DOHH2 (cell line): ENCODE results near the gene NAA10.

Experiments used
- H3F3A ChIP-seq: fragments of 200-600 bp; sonication (generic), shearing (Covaris generic); 2 replicates; pipeline ENCODE4 v1.6.0; 2016; ENCODE audit warnings: antibody characterized with exemption, mild to moderate bottlenecking; ENCODE audit not compliant: control insufficient read depth, insufficient read depth
- H3K27ac ChIP-seq: fragments of 200-600 bp; sonication (generic); 2 replicates; pipeline ENCODE4 v1.5.1; 2014; ENCODE audit warnings: low read depth, mild to moderate bottlenecking, low read length, moderate library complexity
- H3K27me3 ChIP-seq: fragments of 200-600 bp; sonication (generic); 2 replicates; pipeline ENCODE4 v1.6.1; 2014; ENCODE audit warnings: mild to moderate bottlenecking, low read length, mixed read lengths; ENCODE audit not compliant: control insufficient read depth
- H3K36me3 ChIP-seq: fragments of 200-600 bp; sonication (generic); 2 replicates; pipeline ENCODE4 v1.6.1; 2014; ENCODE audit warnings: mild to moderate bottlenecking, low read length, moderate library complexity, mixed read lengths; ENCODE audit not compliant: control insufficient read depth
- H3K4me1 ChIP-seq: fragments of 200-600 bp; sonication (generic); 2 replicates; pipeline ENCODE4 v1.6.1; 2014; ENCODE audit warnings: mild to moderate bottlenecking, low read length, mixed read lengths; ENCODE audit not compliant: control insufficient read depth
- H3K4me2 ChIP-seq: fragments of 200-600 bp; sonication (generic); 2 replicates; pipeline ENCODE4 v1.6.0; 2014; ENCODE audit warnings: mild to moderate bottlenecking, low read length, moderate library complexity
- H3K4me3 ChIP-seq: fragments of 200-600 bp; sonication (generic); 2 replicates; pipeline ENCODE4 v1.5.1; 2014; ENCODE audit warnings: mild to moderate bottlenecking, low read length, mixed read lengths
- H3K79me2 ChIP-seq: fragments of 200-600 bp; sonication (generic); 2 replicates; pipeline ENCODE4 v1.6.1; 2014; ENCODE audit warnings: mild to moderate bottlenecking, low read length, mixed read lengths; ENCODE audit not compliant: control insufficient read depth
- H3K9me2 ChIP-seq: fragments of 200-600 bp; sonication (generic); replicated peaks from 2 replicates; pipeline ENCODE4 v1.6.1; 2014; ENCODE audit warnings: mild to moderate bottlenecking, low read length, mixed read lengths; ENCODE audit not compliant: control insufficient read depth
- H3K9me3 ChIP-seq: fragments of 200-600 bp; sonication (generic); 2 replicates; pipeline ENCODE4 v1.6.1; 2014; ENCODE audit warnings: antibody characterized with exemption, low read length, mixed read lengths; ENCODE audit not compliant: control insufficient read depth, insufficient read depth
- H4K20me1 ChIP-seq: fragments of 200-600 bp; sonication (generic); 2 replicates; pipeline ENCODE4 v1.6.0; 2014; ENCODE audit warnings: low read depth, mild to moderate bottlenecking, antibody characterized with exemption, low read length, moderate library complexity; ENCODE audit not compliant: control insufficient read depth, insufficient read depth
- EZH2phosphoT487 ChIP-seq: fragments of 200-600 bp; sonication (generic); IDR thresholded peaks from 2 replicates; pipeline ENCODE4 v1.6.1; 2017; ENCODE audit warnings: borderline replicate concordance, mild to moderate bottlenecking, antibody characterized with exemption, low read length, moderate library complexity, mixed read lengths
- TF ChIP-seq, protein P1 (sequence below): fragments of 200-600 bp; sonication (generic); IDR thresholded peaks from one replicate; pipeline ENCODE4 v1.5.1; 2014; ENCODE audit warnings: antibody characterized with exemption, mild to moderate bottlenecking, low read depth, low read length; ENCODE audit not compliant: poor library complexity, severe bottlenecking

Gene NAA10

DNA sequence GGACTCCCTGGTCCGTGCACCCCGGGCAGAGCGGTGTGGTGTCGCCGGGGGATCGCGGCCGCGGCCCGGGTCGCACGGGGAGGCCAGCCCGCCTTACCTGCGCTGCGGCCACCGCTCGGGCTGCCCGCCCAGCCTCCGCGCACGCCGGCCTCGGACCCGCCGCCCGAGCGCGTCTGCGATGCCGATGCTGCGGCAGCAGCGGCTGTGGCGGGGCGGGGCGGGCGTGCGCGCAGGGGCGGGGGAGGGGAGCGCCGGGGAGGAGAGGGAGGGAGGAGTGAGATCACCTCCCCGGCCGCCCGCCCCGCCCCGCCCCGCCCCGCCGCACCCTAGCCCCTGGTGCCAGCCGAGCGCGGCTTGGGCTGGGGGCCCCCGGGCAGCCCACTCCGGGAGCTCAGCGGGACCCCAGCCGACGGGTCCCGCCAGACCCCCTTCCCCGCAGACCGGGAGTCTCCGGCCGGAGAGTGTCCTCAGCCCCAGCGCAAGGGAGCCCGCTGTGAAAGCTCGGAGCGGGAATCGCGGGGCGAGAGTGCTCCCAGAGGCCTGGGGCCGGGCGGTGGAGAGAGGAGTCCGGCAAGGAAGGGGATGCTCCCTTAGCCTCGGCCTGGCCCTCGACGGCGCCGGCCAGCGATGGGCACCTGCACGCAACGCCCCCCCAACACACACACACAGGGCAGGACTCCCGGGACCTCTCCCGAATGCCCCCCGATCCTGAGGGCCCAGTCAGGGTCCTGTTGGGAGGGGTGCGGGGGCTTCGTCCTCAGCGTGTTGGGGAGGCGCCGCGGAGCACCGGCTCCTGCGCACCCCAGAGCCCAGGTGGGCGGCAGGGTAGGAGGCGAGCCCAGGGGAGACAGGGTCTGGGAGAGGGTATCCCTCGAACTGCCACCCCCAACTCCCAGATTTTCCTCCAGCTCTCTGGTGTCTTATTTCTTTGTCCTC is 48.6 kb downstream of the NAA10 start, which contains the start of gene L1CAM:
TSS of gene L1CAM (minus strand) at position 206 of the 936 bp plus-strand sequence. CDS start 10,337 bp downstream, outside the sequence.
- Histone ChIP-seq H3K27me3 (peaks cover 40% of the 10 kb centered on the region), H3K4me1 (peaks cover 17% of the 10 kb centered on the region), H3K4me3 (no peak within 1 kb of the TSS), H3F3A (no peaks in the 10 kb centered on the region), H4K20me1 (no peaks in the 10 kb centered on the region), H3K27ac (no peak within 1 kb of the TSS), H3K79me2 (no peaks in the 10 kb centered on the region), H3K9me2 (no peaks in the 10 kb centered on the region), H3K4me2 (peak within 1 kb of the TSS; percentile 31; the same call in 1 of the 2 replicates), H3K36me3 (no peaks in the 10 kb centered on the region), H3K9me3 (no peaks in the 10 kb centered on the region)
- no peak for TF ChIP-seq EZH2phosphoT487
- TF ChIP-seq, protein P1, sequence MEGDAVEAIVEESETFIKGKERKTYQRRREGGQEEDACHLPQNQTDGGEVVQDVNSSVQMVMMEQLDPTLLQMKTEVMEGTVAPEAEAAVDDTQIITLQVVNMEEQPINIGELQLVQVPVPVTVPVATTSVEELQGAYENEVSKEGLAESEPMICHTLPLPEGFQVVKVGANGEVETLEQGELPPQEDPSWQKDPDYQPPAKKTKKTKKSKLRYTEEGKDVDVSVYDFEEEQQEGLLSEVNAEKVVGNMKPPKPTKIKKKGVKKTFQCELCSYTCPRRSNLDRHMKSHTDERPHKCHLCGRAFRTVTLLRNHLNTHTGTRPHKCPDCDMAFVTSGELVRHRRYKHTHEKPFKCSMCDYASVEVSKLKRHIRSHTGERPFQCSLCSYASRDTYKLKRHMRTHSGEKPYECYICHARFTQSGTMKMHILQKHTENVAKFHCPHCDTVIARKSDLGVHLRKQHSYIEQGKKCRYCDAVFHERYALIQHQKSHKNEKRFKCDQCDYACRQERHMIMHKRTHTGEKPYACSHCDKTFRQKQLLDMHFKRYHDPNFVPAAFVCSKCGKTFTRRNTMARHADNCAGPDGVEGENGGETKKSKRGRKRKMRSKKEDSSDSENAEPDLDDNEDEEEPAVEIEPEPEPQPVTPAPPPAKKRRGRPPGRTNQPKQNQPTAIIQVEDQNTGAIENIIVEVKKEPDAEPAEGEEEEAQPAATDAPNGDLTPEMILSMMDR, result no peak

- no peaks in the 10 kb centered on the region for H3K79me2 ChIP-seq
- H3K27ac ChIP-seq, result no peak overlapping the region
- H3K36me3 ChIP-seq, result no peaks in the 10 kb centered on the region
- H3K4me1 ChIP-seq, result peaks cover 17% of the 10 kb centered on the region
- H4K20me1 ChIP-seq, result no peaks in the 10 kb centered on the region
- H3K4me3 ChIP-seq, result no peak overlapping the region
- peak overlapping the region; percentile 31; the same call in 1 of the 2 replicates for H3K4me2 ChIP-seq
- peaks cover 38% of the 10 kb centered on the region for H3K27me3 ChIP-seq
- H3F3A ChIP-seq, result no peaks in the 10 kb centered on the region
- no peaks in the 10 kb centered on the region for H3K9me2 ChIP-seq
- no peaks in the 10 kb centered on the region for H3K9me3 ChIP-seq
- TF ChIP-seq, protein P1, result no peak
- no peak for TF ChIP-seq EZH2phosphoT487
Observed at GRCh38 chrX:153885208-153885787, 49.5 kb downstream of the NAA10 start.

- Histone ChIP-seq H3K4me2 (no peak overlapping the region), H4K20me1 (no peaks in the 10 kb centered on the region), H3K36me3 (no peaks in the 10 kb centered on the region), H3K9me2 (no peaks in the 10 kb centered on the region), H3K27me3 (peaks cover 38% of the 10 kb centered on the region), H3K4me1 (peaks cover 17% of the 10 kb centered on the region), H3K79me2 (no peaks in the 10 kb centered on the region), H3K9me3 (no peaks in the 10 kb centered on the region), H3F3A (no peaks in the 10 kb centered on the region), H3K4me3 (no peak overlapping the region), H3K27ac (no peak overlapping the region)
- no peak for TF ChIP-seq EZH2phosphoT487
- TF ChIP-seq, protein P1, result peak; percentile 19
Observed at GRCh38 chrX:153884590-153884989, 50.2 kb downstream of the NAA10 start.
